GM18868 (cell line): ENCODE data around the gene LDLRAD2.

ENCODE experiments used
- ATAC-seq: cut with Tn5 transposase; IDR thresholded peaks from one replicate; pipeline ENCODE4 v1.9.1; 2021; ENCODE audit warnings: mild to moderate bottlenecking, moderate library complexity; ENCODE audit not compliant: unreplicated experiment

Gene LDLRAD2

DNA sequence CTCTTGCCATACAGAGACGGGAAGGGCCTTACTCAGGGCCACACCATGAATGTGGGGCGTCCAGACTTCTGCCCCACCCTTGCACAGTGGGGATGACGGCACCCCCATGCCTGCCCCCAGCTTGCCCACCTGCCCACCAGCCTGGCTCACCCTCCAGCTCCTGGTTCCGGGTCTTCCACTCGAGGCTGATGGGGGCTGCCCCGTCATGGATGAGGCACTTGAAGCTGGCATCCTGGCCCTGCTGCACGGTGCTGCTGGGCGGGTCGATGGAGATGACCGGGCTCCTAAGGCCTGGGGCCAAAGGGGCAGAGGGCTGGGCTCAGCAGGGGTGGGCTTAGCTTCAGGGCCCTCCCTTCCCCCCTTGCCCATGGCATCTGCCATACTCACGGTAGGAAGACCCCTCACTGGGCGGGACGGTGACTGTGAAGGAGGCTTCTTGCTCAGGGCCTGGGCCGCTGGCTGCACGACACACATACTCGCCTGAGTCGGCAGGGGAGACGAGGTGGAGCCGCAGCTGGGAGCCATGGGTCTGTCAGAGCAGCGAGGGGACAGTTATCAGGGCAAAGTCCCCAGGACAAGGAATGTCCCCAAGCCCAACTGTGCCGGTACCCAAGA, 29.9 kb downstream of the LDLRAD2 start:
- ATAC-seq: no peak

DNA sequence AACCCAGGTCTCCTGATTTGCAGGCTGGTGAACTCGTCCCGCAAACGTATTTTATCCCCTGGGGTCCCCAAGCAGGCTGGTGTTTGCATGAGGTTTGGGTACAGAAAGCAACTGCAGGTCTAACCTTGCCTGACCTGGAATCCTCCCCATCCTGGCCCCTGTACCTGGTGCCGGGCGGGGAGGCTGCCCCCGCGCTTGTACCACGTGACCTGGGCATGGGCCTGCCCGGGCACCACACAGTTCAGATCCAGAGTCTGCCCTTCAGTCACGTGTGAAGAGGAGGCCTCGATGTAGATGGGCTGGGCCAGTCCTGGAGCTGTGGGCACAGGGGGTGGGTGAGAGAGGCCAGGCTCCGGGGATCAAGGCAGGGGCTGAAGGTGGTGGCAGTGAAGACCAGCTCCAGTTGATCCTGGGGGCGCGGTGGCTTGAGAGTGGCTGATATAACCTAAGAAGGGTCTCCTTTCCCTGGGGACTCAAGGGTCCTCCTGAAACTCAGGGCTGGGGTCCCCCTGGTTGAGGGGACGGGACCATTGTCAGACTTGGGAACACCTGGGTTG, 30.6 kb downstream of the LDLRAD2 start:
- no peak for ATAC-seq

DNA sequence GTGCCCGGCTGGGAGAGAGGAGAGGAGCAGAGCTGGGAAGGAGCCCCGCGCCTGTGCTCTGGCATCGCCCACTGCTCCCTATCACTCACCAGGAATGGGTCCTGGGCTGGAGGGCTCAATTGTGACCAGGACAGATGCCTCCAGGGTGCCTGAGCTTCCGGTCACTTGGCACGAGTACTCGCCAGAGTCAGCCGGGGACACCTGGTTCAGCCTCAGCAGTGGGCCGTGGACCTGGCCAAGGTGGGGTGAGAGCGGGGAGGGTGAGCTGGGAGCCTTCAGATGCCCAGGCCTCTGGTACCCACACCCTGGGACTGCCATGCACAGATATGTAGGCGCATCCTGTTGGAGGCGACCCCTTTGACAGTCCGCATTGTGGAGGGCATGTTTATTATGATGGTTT, 31.1 kb downstream of the LDLRAD2 start:
- ATAC-seq: no peak

DNA sequence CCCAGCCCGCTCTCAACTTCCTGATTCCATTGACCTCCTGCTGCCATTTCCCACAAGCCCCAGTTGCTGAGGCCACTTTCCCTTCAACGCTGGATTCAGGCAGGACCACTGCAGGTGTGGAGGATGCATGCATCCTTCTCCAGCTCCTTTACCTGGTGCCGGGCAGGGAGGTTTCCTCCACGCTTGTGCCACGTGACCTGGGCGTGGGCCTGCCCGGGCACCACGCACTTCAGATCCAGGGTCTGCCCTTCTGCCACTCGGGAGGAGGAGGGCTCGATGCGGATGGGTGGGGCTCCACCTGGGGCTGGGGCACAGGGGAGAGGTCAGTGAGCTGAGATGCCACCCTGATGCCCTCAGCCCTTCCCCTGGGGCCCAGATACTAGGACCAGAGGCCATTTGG, 31.9 kb downstream of the LDLRAD2 start:
- ATAC-seq: no peak

DNA sequence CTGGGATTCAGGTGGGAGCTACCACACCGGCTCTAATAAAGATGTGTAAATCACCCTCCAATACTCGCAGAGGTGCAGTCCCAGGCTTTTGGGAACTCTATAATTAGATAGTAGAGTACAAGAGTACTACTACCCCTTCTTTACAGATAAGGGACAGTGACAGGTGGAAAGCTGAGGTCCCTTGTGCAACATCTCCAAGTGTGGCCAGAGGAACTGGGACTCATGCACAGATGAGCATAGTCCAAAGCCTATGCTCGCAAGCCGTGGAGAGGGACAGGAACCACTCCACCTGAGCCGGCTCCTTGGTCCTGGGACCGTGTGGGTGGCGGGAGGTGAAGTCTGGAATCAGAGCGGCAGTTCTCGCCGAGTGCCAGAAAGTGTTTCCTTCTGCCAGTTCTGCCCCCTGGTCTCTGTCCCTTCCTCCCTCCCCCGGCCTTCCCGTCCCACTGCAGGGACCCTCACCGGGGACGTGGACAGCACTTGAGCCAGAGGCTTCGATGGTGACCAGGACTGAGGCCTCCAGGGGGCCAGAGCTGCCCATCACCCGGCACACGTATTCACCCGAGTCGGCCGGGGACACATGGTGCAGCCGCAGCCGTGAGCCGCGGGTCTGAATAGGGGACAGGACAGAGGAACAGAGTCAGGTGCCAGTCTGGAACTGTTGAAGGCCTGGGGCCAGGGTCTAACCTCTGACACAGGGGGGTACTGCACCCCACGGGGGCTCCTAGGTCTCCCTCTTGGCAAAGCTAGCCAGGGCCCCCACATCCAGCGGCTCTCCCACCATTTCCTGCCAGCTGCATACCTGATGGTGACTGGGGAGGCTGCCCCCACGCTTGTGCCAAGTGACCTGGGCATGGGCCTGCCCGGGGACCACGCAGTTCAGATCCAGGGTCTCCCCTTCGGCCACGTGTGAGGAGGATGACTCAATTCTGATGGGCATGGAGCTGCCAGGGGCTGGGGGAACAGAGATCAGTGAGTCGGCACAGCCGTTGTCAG, 33.9 kb downstream of the LDLRAD2 start:
- no peak for ATAC-seq

DNA sequence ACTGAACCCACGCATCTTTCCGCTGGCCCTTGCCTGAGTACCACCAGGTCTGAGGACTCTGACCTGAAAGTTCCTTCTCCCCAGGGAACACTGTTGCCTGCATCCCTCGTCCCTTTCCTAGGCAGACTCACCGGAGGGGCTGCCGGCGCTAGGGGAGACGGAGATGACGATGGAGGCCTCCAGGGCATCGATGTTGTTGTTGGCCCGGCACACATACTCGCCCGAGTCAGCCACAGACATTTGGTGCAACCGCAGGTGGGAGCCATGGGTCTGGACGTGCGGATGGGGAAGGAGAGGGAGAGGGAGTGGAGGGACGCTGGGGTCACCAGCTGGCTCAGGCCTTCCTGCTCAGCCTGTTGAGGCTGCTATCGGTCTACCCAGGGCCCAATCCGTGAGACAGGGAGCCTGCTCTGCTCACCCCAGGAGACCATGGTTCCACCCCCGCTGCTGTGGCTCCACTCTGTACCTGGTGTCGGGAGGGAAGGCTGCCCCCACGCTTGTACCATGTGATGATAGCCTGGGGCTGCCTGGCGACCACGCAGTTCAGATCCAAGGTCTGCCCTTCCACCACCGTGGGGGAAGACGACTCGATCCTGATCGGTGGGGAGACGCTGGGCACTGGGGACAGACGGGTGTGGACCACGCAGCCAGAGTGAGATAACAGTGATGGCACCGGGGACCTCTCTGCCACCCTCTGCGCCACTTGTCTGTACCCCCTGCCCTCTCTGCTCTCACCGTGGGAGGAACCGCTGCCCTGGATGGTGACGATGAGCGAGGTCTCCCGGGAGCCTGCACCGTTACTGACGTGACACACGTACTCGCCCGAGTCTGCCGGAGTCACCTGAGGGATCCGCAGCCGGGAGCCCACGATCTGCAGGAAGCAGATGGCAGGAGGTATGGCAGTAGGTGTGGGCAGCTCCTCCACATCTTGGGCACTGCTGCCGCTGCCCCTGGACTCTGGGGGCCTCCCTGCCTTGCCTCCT, 35.4 kb downstream of the LDLRAD2 start:
- no peak for ATAC-seq

DNA sequence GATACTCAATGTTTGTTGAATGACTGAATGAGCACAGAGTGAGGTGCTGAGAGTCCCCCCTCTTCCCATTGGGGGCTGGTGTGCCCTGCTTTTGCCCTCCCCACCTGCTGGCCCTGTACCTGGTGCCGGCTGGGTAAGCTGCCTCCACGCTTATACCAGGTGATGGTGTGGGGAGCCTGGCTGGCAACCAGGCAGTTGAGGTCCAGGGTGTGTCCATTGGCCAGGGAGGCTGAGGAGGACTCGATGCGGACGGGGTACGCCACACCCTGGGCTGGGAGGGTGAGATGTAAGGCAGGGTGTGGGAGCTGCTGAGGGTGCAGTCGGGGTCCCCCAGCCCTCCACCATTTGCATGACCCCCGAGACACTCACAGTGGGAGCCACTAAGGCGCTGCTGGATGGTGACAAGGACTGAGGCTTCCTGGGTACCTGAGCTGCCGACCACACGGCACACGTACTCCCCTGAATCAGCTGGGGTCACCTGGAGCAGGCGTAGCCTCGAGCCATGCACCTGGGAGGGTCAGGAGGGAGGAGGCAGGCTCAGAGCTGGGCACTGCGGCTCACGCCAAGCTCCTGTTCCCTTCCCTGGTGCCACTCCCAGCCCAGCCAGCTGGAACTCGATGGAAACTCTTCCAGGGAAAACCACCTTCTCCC, 36.6 kb downstream of the LDLRAD2 start:
- no peak for ATAC-seq

DNA sequence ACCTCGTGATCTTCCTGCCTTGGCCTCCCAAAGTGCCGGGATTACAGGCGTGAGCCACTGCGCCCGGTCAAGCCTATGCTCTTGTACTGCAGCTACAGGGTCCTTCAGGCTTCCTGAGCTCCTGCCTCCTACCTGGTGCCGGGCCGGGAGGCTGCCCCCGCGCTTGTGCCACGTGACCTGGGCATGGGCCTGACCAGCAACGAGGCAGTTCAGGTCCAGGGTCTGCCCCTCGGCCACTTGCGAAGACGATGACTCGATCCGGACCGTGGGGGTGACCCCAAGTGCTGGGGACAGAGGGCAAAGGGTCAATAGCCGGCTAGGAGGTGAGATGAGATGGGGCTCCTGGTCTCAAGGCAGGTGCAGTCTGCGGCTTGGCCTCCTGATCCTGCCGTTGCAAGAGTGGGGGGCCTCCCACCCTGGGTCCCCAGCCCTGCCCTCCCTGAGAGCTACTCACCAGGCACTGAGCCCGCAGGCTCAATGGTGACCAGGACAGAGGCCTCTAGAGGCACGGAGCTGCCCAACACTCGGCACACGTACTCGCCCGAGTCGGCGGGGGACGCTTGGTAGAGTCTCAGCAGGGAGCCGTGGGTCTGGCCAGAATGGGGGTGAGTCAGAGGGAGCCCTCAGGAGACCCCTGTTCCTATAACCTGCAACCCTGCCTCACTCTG, 38.0 kb downstream of the LDLRAD2 start:
- ATAC-seq: no peak

DNA sequence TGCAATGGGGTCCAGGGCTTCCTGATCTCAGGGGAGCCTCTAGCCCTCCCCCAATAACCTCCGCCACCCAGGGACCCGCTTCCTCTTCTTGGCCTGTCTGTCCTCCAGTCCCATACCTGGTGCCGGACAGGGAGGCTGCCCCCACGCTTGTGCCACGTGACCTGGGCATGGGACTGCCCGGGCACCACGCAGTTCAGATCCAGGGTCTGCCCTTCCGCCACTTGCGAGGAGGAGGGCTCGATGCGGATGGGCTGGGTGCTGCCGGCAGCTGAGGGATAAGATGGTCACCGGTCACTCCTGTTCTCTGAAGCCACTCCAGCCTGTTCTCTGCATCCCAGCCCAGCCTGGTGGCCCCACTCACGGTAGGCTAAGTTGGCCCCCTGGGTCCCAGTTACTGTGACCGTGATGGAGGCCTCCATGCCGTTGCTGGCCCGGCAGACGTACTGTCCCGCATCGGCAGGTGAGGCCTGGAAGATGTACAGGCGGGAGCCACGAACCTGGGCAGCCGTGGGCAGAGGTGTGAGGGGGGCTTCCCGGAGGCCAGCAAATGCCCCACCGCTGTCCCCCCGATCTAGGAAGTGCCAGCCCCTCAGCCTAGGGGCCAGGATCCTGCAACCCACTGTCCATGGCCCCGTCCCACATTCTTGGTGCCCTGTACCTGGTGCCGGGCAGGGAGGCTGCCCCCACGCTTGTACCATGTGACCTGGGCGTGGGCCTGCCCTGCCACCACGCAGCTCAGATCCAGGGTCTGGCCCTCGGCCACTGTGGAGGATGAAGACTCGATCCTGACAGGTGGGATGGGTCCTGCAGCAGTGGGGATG, 39.6 kb downstream of the LDLRAD2 start:
- no peak for ATAC-seq

DNA sequence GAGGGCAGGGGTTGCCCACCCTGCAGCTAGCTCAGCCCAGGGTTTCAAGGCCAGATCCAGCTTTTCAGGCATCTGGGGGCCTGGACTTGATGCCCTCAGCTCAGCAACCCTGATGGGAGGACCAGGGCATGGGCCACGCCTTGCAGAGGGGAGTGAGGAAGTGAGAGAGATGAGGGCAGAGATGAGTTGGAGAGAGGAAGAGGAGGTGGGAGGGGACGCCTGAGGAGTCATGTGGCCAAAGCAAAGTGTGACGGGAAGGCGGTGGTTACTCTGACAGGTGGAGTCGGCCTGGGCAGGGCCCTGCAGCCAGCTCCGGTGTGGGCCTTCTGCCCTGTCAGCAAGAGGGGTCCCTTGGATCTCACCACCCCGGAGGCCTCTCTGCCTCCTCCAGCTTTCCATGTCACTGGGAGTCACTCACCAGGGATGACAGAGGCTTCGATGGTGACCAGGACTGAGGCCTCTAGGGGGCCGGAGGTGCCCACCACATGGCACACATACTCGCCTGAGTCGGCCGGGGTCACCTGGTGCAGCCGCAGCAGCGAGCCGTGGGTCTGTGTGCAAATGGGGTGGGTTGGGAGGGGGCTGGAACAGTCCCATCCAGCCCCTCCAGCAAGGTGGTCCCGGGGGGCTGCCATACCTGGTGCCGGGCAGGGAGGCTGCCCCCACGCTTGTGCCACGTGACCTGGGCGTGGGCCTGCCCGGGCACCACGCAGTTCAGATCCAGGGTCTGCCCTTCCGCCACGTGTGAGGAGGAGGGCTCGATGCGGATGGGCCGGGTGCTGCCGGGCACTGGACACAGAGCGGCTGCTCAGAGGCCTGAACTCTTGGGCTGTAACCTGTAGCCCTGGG, 40.4 kb downstream of the LDLRAD2 start:
- peak; percentile 52 for ATAC-seq

DNA sequence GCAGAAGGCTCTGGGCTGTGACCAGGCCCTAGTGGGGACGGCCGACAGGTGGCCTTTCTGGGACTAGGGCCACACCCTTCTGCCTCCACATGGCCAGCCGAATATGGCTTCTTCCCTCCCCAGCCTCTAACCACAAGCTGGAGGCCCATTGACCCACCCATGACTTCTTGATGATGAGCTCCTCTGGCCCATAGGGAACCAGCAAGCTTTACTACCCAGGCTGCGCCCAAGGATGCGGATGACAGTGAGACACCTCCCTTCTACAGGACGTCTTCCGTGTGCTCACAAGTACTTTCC, 41.0 kb downstream of the LDLRAD2 start:
- no peak for ATAC-seq

DNA sequence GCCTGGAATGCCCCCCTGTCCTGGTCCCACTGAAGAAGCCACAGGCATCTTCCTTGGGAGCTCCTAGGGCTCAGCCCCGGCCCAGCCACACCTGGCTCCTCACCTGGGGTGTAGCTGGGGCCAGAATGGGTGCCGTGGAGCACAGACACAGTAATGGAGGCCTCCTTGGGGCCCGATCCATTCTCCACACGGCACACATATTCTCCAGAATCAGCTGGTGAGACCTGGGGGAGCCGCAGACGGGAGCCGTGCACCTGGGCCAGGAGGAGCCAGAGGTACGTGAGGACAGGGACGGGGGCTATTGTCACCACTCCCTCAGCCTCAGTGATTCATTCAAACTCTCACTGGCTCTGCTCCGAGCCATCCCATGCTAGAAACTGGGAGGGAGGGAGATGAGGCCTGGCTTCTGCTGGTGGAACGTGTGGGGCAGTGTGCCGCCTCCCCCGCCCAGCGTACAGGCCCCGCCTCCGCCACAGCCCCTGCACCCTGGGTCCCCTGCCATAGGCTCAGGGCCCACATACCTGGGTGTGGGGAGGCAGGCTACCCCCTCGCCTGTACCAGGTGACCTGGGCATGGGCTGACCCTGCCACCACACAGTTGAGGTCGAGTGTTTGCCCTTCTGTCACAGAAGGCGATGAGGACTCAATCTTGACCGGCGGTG, 42.2 kb downstream of the LDLRAD2 start:
- ATAC-seq: no peak

DNA sequence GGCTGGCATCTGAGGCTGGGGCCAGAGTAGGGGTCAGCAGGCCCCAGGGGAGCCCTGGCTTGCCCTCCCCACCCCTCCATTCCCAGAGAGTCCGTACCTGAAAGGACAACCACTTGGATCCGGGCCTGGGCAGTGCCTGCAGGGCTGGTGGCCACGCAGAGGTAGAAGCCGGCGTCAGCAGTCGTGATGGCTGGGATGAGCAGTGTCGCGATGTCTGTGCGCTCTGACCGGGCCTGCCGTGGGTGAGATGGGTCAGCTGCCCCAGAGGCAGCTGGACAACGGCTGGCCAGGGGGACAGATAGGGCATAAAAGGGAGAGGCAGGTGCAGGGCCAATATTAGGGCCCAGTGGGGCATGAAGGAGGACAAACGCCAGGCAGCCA, 42.7 kb downstream of the LDLRAD2 start:
- no peak for ATAC-seq

DNA sequence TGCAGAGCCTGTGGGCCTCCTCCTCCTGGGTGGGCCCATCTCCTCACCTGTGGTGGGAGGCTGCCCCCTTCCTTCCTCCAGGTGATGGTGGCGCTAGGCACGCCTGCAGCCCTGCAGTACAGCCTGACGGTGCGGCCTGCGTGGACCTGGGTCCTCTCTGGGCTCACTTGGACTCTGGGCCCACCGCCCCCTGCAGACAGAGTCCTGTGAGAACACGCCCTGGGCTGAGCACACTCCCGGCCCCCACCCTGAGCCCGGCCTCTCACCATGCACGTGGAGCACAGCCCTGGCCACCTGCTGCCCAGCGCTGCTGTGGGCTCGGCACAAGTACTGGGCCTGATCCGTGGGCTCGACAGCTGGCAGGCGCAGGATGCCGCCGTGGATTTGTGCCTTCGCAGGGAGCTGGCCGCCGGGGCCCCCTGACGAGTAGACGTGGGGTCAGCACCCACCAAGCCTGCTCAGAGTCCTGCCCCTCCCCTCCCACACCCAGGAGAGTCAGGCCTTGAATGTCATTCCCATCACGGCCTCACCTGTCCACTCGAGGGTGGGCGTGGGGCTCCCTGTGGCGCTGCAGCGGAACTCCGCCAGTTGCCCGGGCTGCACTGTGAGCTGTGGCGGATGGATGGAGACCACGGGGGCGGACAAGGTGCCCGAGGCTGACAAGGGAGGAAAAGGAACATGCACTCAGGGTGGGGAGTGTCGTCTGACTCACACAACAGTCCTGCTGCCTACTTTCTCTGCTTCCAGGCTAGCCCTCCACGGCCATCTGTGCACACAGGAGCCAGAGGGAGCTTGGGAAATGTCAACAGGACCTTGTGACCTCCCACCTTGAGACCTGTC, 43.4 kb downstream of the LDLRAD2 start:
- ATAC-seq: no peak

DNA sequence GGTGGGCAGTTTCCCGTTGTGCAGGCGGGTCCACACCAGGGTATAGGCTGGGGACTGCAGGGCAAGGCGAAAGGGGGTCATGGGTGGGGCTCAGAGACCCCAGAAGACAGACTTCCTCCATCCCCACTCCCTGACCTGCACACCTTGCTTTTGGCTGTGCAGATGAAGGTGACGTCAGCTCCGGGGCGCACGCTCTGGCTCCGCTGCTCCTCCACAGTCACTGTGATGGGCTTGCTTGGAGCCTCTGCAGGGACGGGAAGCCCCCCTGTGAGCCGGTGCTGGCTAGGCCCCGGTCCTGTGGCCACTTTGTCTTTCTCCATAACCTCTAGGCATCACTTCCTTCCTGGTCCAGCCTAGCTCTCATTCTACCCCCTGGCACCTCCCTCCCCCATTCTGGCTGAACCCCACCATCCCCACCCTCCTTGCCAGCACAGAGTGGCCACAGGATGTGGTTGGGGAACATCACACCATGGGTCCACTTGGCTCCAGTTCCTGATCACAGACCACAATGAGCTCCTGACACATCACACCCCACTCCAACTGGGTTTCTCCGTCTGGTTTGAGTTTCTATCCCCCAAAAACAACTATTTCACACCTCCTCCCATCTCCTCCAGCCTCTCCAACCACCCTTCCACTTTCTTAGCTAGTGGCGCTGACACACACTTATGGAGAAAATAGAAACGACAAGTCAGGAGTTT, 45.2 kb downstream of the LDLRAD2 start:
- ATAC-seq: no peak
